SK-N-SH treated with all-trans-retinoic acid at 6 μM for 48 hours (cell line): ENCODE data around the gene AVL9.

Experiments
- ATAC-seq: fragments of 200-7000 bp; cut with Tn5 transposase; 3 replicates; pipeline ENCODE4 v1.9.1; 2020; ENCODE audit warnings: mild to moderate bottlenecking, moderate library complexity
- ARNTL ChIP-seq: fragments of 450-650 bp; formaldehyde crosslinking; IDR thresholded peaks from 2 replicates; pipeline ENCODE4 v1.5.0; 2020; ENCODE audit warnings: low read depth, mild to moderate bottlenecking, moderate library complexity, borderline replicate concordance
- BACH2 ChIP-seq: fragments of 250-450 bp; sonication (Bioruptor Pico); IDR thresholded peaks from 2 replicates; pipeline ENCODE4 v1.9.0; 2021; ENCODE audit warnings: mild to moderate bottlenecking, borderline replicate concordance
- CSDC2 ChIP-seq: fragments of 250-450 bp; sonication (Bioruptor Pico); IDR thresholded peaks from 2 replicates; pipeline ENCODE4 v1.5.0; 2020; ENCODE audit warnings: mild to moderate bottlenecking, moderate library complexity
- ESRRG ChIP-seq: fragments of 250-450 bp; sonication (Bioruptor Pico); IDR thresholded peaks from 2 replicates; pipeline ENCODE4 v1.6.1; 2021; ENCODE audit warnings: mild to moderate bottlenecking
- GLIS3 ChIP-seq: fragments of 250-450 bp; sonication (Bioruptor Pico); IDR thresholded peaks from 2 replicates; pipeline ENCODE4 v1.5.0; 2020; ENCODE audit warnings: mild to moderate bottlenecking, moderate library complexity
- ISL1 ChIP-seq: fragments of 250-450 bp; sonication (Bioruptor Pico); IDR thresholded peaks from 2 replicates; pipeline ENCODE4 v2.1.2; 2022; ENCODE audit warnings: mild to moderate bottlenecking, moderate library complexity
- OSR1 ChIP-seq: fragments of 250-450 bp; sonication (Bioruptor Pico); IDR thresholded peaks from 2 replicates; pipeline ENCODE4 v1.8.0; 2022; ENCODE audit warnings: moderate library complexity, mild to moderate bottlenecking, inconsistent platforms
- PATZ1 ChIP-seq: fragments of 250-450 bp; sonication (Bioruptor Pico); IDR thresholded peaks from 2 replicates; pipeline ENCODE4 v1.8.0; 2020; ENCODE audit warnings: mild to moderate bottlenecking, moderate library complexity, borderline replicate concordance
- PPARA ChIP-seq: fragments of 250-450 bp; sonication (Bioruptor Pico); IDR thresholded peaks from 2 replicates; pipeline ENCODE4 v1.5.0; 2020; ENCODE audit warnings: mild to moderate bottlenecking, borderline replicate concordance
- RARB ChIP-seq: fragments of 250-450 bp; sonication (Bioruptor Pico); IDR thresholded peaks from 2 replicates; pipeline ENCODE4 v1.8.0; 2021; ENCODE audit warnings: mild to moderate bottlenecking, moderate library complexity
- SNAI2 ChIP-seq: fragments of 250-450 bp; sonication (Bioruptor Pico); IDR thresholded peaks from 2 replicates; pipeline ENCODE4 v1.5.0; 2020; ENCODE audit warnings: mild to moderate bottlenecking, moderate library complexity
- TCF4 ChIP-seq: fragments of 250-450 bp; sonication (Bioruptor Pico); IDR thresholded peaks from 2 replicates; pipeline ENCODE4 v1.8.0; 2021; ENCODE audit warnings: mild to moderate bottlenecking, moderate library complexity, borderline replicate concordance
- TOX ChIP-seq: fragments of 250-450 bp; sonication (Bioruptor Pico); IDR thresholded peaks from 2 replicates; pipeline ENCODE4 v1.8.0; 2021; ENCODE audit warnings: mild to moderate bottlenecking, moderate library complexity, borderline replicate concordance
- ZC3H10 ChIP-seq: fragments of 250-450 bp; sonication (Bioruptor Pico); IDR thresholded peaks from 2 replicates; pipeline ENCODE4 v1.5.1; 2021; ENCODE audit warnings: mild to moderate bottlenecking, moderate library complexity
- ZFP3 ChIP-seq: fragments of 250-450 bp; sonication (Bioruptor Pico); IDR thresholded peaks from 2 replicates; pipeline ENCODE4 v1.5.0; 2020; ENCODE audit warnings: mild to moderate bottlenecking, moderate library complexity
- ZNF565 ChIP-seq: fragments of 450-650 bp; formaldehyde crosslinking; conservative IDR thresholded peaks from 2 replicates; pipeline ENCODE4 v1.5.0; 2020; ENCODE audit warnings: low read depth, mild to moderate bottlenecking, moderate library complexity
- ZNF70 ChIP-seq: fragments of 450-650 bp; formaldehyde crosslinking; IDR thresholded peaks from 2 replicates; pipeline ENCODE4 v1.5.0; 2020; ENCODE audit warnings: mild to moderate bottlenecking, moderate library complexity
- ZNF8 ChIP-seq: fragments of 450-650 bp; formaldehyde crosslinking; IDR thresholded peaks from 2 replicates; pipeline ENCODE4 v1.5.0; 2020; ENCODE audit warnings: mild to moderate bottlenecking, moderate library complexity
- TF ChIP-seq, protein P1 (sequence below): fragments of 250-450 bp; sonication (Bioruptor Pico); IDR thresholded peaks from 2 replicates; pipeline ENCODE4 v1.5.1; 2020; ENCODE audit warnings: low read depth, mild to moderate bottlenecking, moderate library complexity
- TF ChIP-seq, protein P2 (sequence below): fragments of 250-450 bp; sonication (Bioruptor Pico); IDR thresholded peaks from 2 replicates; pipeline ENCODE4 v1.8.0; 2021; ENCODE audit warnings: low read depth, mild to moderate bottlenecking, moderate library complexity, borderline replicate concordance

The AVL9 gene

GRCh38 chr7:32474008-32474407, 21.3 kb upstream of the AVL9 start:
- TF ChIP-seq BACH2 (CRISPR knock-in tag): no peak
- no peak for TF ChIP-seq ZFP3 (CRISPR knock-in tag)
- no peak for TF ChIP-seq RARB (CRISPR knock-in tag)
- TF ChIP-seq, protein P1, sequence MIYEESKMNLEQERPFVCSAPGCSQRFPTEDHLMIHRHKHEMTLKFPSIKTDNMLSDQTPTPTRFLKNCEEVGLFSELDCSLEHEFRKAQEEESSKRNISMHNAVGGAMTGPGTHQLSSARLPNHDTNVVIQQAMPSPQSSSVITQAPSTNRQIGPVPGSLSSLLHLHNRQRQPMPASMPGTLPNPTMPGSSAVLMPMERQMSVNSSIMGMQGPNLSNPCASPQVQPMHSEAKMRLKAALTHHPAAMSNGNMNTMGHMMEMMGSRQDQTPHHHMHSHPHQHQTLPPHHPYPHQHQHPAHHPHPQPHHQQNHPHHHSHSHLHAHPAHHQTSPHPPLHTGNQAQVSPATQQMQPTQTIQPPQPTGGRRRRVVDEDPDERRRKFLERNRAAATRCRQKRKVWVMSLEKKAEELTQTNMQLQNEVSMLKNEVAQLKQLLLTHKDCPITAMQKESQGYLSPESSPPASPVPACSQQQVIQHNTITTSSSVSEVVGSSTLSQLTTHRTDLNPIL: no peak
- TF ChIP-seq ARNTL (CRISPR knock-in tag): no peak
- TF ChIP-seq ZC3H10 (CRISPR knock-in tag): no peak
- TF ChIP-seq ESRRG (CRISPR knock-in tag): no peak
- no peak for TF ChIP-seq SNAI2 (CRISPR knock-in tag)
- TF ChIP-seq ZNF70 (CRISPR knock-in tag): no peak
- no peak for TF ChIP-seq OSR1 (CRISPR knock-in tag)
- TF ChIP-seq GLIS3: no peak
- TF ChIP-seq, protein P2, sequence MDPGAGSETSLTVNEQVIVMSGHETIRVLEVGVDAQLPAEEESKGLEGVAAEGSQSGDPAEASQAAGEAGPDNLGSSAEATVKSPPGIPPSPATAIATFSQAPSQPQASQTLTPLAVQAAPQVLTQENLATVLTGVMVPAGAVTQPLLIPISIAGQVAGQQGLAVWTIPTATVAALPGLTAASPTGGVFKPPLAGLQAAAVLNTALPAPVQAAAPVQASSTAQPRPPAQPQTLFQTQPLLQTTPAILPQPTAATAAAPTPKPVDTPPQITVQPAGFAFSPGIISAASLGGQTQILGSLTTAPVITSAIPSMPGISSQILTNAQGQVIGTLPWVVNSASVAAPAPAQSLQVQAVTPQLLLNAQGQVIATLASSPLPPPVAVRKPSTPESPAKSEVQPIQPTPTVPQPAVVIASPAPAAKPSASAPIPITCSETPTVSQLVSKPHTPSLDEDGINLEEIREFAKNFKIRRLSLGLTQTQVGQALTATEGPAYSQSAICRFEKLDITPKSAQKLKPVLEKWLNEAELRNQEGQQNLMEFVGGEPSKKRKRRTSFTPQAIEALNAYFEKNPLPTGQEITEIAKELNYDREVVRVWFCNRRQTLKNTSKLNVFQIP: no peak
- TF ChIP-seq TCF4: no peak
- TF ChIP-seq ZNF8 (CRISPR knock-in tag): no peak
- no peak for TF ChIP-seq ZNF565 (CRISPR knock-in tag)
- no peak for TF ChIP-seq PATZ1 (CRISPR knock-in tag)
- no peak for TF ChIP-seq ISL1
- no peak for ATAC-seq

- no peak for ATAC-seq
- TF ChIP-seq, protein P1: no peak
- no peak for TF ChIP-seq ZFP3 (CRISPR knock-in tag)
- no peak for TF ChIP-seq BACH2 (CRISPR knock-in tag)
- no peak for TF ChIP-seq ZNF565 (CRISPR knock-in tag)
- TF ChIP-seq ZNF70 (CRISPR knock-in tag): no peak
- no peak for TF ChIP-seq ZNF8 (CRISPR knock-in tag)
- TF ChIP-seq TOX (CRISPR knock-in tag): no peak
- no peak for TF ChIP-seq ZC3H10 (CRISPR knock-in tag)
- no peak for TF ChIP-seq PATZ1 (CRISPR knock-in tag)
- no peak for TF ChIP-seq GLIS3
- no peak for TF ChIP-seq PPARA
- TF ChIP-seq RARB (CRISPR knock-in tag): no peak
- TF ChIP-seq ARNTL (CRISPR knock-in tag): no peak
- no peak for TF ChIP-seq TCF4
- no peak for TF ChIP-seq ESRRG (CRISPR knock-in tag)
- TF ChIP-seq CSDC2 (CRISPR knock-in tag): no peak
- no peak for TF ChIP-seq SNAI2 (CRISPR knock-in tag)
- TF ChIP-seq OSR1 (CRISPR knock-in tag): no peak
- no peak for TF ChIP-seq ISL1
- TF ChIP-seq, all 23 proteins: peak for 0
Observed at GRCh38 chr7:32476816-32477648, 18.3 kb upstream of the AVL9 start.

GRCh38 chr7:32477649-32477980, 17.7 kb upstream of the AVL9 start:
- TF ChIP-seq, protein P2: no peak
- TF ChIP-seq TCF4 (no peak), PPARA (no peak), ZC3H10 (CRISPR knock-in tag) (no peak)
- no peak for ATAC-seq
